BLaER1 (cell line): ENCODE data around the gene DNAH9.
A peak's percentile ranks its signal among the peaks of the same experiment; 100 is the strongest.

Experiments used
- H3K27ac ChIP-seq: shearing (Covaris generic); formaldehyde crosslinking; 2 replicates; pipeline ENCODE4 v1.8.1; 2022
- H3K27me3 ChIP-seq: shearing (Covaris generic); formaldehyde crosslinking; 2 replicates; pipeline ENCODE4 v1.8.1; 2022
- H3K36me3 ChIP-seq: shearing (Covaris generic); formaldehyde crosslinking; 2 replicates; pipeline ENCODE4 v1.8.1; 2022
- H3K4me1 ChIP-seq: shearing (Covaris generic); formaldehyde crosslinking; 2 replicates; pipeline ENCODE4 v1.8.1; 2022
- H3K4me2 ChIP-seq: shearing (Covaris generic); formaldehyde crosslinking; 2 replicates; pipeline ENCODE4 v1.8.1; 2022
- H3K4me3 ChIP-seq: shearing (Covaris generic); formaldehyde crosslinking; 2 replicates; pipeline ENCODE4 v1.8.1; 2022
- H3K9ac ChIP-seq: shearing (Covaris generic); formaldehyde crosslinking; 2 replicates; pipeline ENCODE4 v1.8.1; 2022
- H3K9me3 ChIP-seq: shearing (Covaris generic); formaldehyde crosslinking; 2 replicates; pipeline ENCODE4 v1.8.1; 2022
- H4K20me1 ChIP-seq: shearing (Covaris generic); formaldehyde crosslinking; 2 replicates; pipeline ENCODE4 v1.8.1; 2022
- Cebpa-rat ChIP-seq: shearing (Covaris generic); IDR thresholded peaks from 2 replicates; pipeline ENCODE4 v1.8.1; 2022

DNAH9 gene

DNA sequence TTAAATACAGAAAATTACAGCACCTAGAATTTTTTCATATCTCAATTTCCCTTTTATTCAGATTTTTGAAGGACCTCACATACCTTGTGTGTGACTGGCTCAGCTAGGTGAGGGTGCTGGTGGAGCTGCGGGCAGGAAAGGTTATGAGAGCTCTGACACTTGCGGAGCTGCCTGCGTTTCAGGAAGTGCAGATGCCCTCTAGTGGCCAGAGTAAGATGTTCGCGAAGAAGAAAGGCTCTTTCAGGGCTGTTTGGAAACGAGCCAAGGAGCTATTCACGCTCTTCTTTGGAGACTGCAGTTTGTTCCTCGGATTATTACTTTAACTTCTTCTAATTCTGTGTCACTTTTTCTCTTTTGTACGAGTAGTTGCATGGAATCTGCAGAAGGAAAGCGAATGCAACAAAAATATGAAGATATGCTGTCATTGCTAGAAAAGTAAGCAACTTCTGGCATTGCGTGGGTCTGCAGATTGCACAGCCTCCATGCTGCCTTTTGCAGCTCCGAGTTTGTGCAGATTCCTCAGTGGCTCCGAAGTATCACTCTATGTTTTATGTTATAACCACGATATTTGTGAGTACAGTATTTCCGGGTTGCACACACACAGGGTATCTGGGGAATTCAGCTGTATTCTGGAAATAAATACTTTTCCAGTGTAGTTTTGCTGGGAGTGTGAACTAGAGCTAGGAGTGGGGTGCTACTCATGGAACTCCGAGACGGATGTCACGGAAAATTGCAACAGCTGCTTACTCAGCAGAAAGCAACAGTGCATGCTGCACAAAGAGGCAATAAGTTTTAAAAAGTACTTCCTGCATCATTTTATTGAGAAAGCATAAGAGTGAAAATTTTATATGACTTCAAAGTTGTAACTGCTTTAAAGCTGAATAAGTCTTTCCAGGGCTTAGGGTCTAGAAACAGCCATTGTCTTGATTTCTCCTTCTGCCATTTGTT lies 46.3 kb downstream of the DNAH9 start:
- H3K4me2 ChIP-seq = no peak overlapping the region
- no peaks in the 10 kb centered on the region for H3K27me3 ChIP-seq
- H3K9ac ChIP-seq = no peak overlapping the region
- no peak for TF ChIP-seq Cebpa-rat
- H3K9me3 ChIP-seq = no peaks in the 10 kb centered on the region
- no peaks in the 10 kb centered on the region for H3K36me3 ChIP-seq
- H3K4me1 ChIP-seq = no peaks in the 10 kb centered on the region
- no peak overlapping the region for H3K27ac ChIP-seq
- no peak overlapping the region for H3K4me3 ChIP-seq
- H4K20me1 ChIP-seq = no peaks in the 10 kb centered on the region

DNA sequence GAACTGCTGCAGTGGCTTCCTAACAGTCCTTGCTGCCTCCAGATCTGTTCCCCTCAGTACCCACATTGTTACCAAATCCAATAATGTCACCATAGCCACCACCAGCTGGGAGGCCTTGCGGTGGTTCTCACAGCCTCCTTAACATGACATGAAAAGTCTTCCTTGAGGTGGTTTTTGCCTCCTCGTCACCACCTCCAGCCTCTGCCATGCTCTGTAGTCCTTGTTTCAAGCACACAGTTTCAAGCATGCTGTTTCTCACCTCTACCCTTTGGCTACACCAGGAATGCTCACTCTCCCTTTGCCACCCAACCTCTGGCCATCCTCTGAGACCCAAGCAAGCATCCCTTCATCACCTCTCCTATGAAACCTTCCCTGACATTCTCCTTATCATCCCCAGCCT lies 47.2 kb downstream of the DNAH9 start:
- Histone ChIP-seq H3K4me2 (no peak overlapping the region), H3K9ac (no peak overlapping the region), H3K36me3 (no peaks in the 10 kb centered on the region), H3K4me3 (no peak overlapping the region), H4K20me1 (no peaks in the 10 kb centered on the region), H3K27me3 (no peaks in the 10 kb centered on the region), H3K27ac (no peak overlapping the region), H3K9me3 (no peaks in the 10 kb centered on the region), H3K4me1 (no peaks in the 10 kb centered on the region)
- no peak for TF ChIP-seq Cebpa-rat

DNA sequence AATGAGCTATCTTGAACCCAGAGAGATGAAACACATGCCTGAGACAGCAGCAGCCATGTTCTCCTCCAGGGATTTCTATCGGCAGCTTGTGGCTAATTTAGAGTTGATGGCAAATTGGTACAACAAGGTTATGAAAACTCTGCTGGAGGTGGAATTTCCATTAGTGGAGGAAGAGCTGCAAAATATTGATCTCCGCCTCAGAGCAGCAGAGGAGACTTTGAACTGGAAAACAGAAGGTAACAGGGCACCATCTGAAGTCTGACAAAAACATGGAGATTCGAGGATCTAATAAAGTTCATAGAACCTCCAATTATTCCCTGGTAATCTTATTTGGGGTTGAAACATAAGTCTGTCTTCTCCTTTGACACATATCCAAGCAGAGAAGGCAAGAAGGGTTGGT lies 52.8 kb downstream of the DNAH9 start:
- Histone ChIP-seq H3K27me3 (no peaks in the 10 kb centered on the region), H3K4me2 (no peak overlapping the region), H3K9ac (no peak overlapping the region), H3K4me3 (no peak overlapping the region), H3K36me3 (no peaks in the 10 kb centered on the region), H4K20me1 (no peaks in the 10 kb centered on the region), H3K27ac (no peak overlapping the region), H3K9me3 (no peaks in the 10 kb centered on the region), H3K4me1 (no peaks in the 10 kb centered on the region)
- no peak for TF ChIP-seq Cebpa-rat

DNA sequence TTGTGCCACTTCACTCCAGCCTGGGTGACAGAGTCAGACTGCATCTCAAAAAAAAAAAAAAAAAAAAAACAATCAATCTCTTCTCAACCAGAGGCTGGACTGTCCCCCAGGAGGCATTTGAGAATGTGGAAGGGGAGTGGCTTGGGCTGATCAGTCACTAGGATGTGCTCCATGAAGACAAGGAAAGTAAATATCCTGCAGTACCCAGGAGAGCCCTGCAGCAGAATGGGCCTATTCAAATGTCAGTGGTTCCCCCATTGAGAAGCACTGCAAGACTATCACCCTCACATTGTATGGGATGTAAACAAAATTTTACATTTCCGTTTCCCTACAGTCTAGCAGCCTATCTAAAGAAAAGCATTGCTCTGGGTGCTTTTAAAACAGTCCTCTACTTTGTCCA lies 70.3 kb downstream of the DNAH9 start:
- no peaks in the 10 kb centered on the region for H3K27me3 ChIP-seq
- H3K9ac ChIP-seq = no peak overlapping the region
- H3K9me3 ChIP-seq = no peaks in the 10 kb centered on the region
- TF ChIP-seq Cebpa-rat = no peak
- H3K4me2 ChIP-seq = no peak overlapping the region
- no peaks in the 10 kb centered on the region for H3K36me3 ChIP-seq
- no peaks in the 10 kb centered on the region for H3K4me1 ChIP-seq
- no peaks in the 10 kb centered on the region for H4K20me1 ChIP-seq
- H3K4me3 ChIP-seq = no peak overlapping the region
- no peak overlapping the region for H3K27ac ChIP-seq

DNA sequence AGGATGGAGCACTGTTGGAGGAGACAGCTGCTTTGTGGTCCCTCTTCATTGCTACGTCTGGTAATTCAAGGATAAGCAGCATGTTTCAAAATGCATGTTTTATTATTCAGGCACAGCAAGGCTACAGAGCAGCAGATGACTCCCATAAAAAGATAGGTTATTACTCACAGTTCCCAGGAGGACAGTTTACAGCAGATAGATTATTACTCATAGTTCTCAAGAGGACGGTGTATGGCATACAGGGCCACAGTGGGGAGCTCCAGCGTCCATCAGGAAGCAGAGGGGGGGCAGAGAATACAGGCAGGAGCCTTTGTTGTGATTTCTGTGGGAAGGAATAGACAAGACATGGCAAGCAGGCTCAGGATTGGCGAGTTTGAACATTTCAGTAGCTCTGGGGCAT lies 72.9 kb downstream of the DNAH9 start:
- Histone ChIP-seq H3K36me3 (no peaks in the 10 kb centered on the region), H3K9me3 (no peaks in the 10 kb centered on the region), H3K4me2 (no peak overlapping the region), H4K20me1 (no peaks in the 10 kb centered on the region), H3K27ac (no peak overlapping the region), H3K4me3 (no peak overlapping the region), H3K4me1 (no peaks in the 10 kb centered on the region), H3K9ac (no peak overlapping the region), H3K27me3 (no peaks in the 10 kb centered on the region)
- TF ChIP-seq Cebpa-rat = no peak

DNA sequence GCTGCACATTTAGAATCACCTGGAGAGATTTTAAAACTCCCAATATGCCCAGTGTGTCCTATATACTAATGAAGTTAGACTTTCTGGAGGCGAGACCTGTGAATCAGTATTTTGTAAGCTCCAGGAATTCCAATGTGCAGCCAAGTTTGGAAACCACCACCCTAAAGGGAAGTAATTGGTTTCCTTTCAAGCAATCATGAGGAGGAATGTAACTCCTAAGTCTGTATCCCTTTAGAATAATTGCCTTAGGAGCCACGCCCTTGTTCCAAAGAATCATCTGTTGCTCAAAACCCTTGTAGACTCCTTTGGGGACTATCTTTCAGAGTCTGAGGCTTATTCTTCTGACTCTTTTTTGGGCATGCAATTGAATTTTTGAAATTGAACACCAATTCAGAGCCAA lies 84.4 kb downstream of the DNAH9 start:
- Histone ChIP-seq H3K4me1 (peaks cover 19% of the 10 kb centered on the region), H3K9ac (no peak overlapping the region), H3K27me3 (no peaks in the 10 kb centered on the region), H3K9me3 (no peaks in the 10 kb centered on the region), H3K4me3 (no peak overlapping the region), H3K27ac (no peak overlapping the region), H3K36me3 (no peaks in the 10 kb centered on the region), H4K20me1 (no peaks in the 10 kb centered on the region), H3K4me2 (peak overlapping the region; percentile 20)
- no peak for TF ChIP-seq Cebpa-rat

DNA sequence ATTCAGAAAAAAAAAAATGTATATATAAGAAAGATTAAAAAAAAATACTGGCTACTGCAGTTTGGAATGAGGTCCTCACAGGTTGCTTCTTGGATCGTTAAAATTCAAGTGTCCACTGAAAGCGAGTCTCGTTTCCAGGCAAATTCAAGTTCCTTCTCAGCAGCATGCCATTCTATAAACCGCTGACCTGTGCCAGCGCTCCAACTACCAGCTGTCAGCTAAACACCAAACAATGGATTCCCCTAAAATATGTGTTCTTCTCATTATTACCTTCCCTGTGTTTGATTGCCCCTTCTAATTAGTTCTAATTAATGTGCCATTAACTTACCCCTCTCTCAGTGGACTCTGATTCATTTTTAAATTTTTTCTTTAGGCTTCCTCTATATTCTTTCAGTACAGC lies 92.4 kb downstream of the DNAH9 start:
- TF ChIP-seq Cebpa-rat = no peak
- Histone ChIP-seq H3K27me3 (no peaks in the 10 kb centered on the region), H3K4me3 (no peak overlapping the region)

DNA sequence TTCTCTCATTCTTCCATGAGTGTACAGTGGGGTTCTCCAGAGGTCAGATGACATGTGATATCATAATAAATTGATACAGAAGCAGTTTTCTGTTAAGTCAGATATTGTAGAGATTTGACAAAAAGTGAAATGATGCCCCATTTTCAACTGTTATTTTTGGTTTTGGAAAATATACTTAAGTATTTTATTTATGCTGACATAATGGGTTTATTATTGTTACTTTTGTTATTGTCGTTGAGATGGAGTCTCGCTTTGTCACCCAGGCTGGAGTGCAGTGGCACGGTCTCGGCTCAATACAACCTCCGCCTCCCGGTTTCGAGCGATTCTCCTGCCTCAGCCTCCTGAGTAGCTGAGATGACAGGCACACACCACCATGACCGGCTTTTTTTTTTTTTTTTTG lies 94.4 kb downstream of the DNAH9 start:
- Histone ChIP-seq H3K4me3 (no peak overlapping the region), H3K4me2 (no peak overlapping the region)
- no peak for TF ChIP-seq Cebpa-rat

More for the DNA sequence above, 92.4 kb downstream of the DNAH9 start:
- Histone ChIP-seq H3K9me3 (no peaks in the 10 kb centered on the region), H3K27ac (no peak overlapping the region), H4K20me1 (no peaks in the 10 kb centered on the region), H3K4me1 (no peaks in the 10 kb centered on the region), H3K4me2 (no peak overlapping the region), H3K9ac (no peak overlapping the region), H3K36me3 (no peaks in the 10 kb centered on the region)

DNA sequence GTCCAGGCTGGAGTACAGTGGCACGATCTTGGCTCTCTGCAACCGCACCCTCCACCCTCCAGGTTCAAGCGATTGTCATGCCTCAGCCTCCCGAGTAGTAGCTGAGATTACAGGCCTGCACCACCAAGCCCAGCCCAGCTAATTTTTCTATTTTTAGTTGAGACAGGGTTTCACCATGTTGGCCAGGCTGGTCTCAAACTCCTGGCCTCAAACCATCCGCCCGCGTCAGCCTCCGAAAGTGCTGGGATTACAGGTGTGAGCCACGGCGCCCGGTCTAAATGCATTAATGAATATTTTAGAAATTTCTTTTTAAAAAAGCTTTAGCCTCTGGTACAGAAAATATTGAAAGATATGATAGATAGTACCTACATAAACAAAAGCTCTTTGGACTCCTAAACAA lies 95.0 kb downstream of the DNAH9 start:
- Histone ChIP-seq H4K20me1 (no peaks in the 10 kb centered on the region), H3K9ac (no peak overlapping the region), H3K9me3 (no peaks in the 10 kb centered on the region), H3K4me1 (no peaks in the 10 kb centered on the region), H3K36me3 (no peaks in the 10 kb centered on the region), H3K27me3 (no peaks in the 10 kb centered on the region), H3K4me2 (no peak overlapping the region), H3K27ac (no peak overlapping the region), H3K4me3 (no peak overlapping the region)
- no peak for TF ChIP-seq Cebpa-rat

More for the DNA sequence above, 94.4 kb downstream of the DNAH9 start:
- Histone ChIP-seq H3K9me3 (no peaks in the 10 kb centered on the region), H3K27me3 (no peaks in the 10 kb centered on the region), H3K4me1 (no peaks in the 10 kb centered on the region), H3K9ac (no peak overlapping the region), H3K27ac (no peak overlapping the region), H4K20me1 (no peaks in the 10 kb centered on the region), H3K36me3 (no peaks in the 10 kb centered on the region)

DNA sequence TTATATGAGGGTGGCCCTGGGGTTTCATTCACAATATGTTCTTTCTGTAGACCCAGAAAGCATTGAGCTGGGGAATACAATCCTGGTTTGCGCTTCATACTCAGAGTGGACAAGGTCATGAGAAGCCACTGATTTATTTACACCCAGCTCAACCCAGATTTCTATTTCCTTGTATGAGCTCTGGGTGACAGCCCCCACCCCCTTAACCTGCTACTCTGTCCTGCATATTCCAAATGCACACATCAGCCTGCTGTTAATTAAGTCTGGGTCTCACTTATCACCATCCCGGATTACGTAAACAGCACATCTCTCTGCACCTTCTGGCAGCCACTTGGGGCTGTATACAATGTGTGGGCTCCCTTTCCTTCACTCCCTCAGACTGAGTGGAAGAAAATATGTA lies 102.4 kb downstream of the DNAH9 start:
- Histone ChIP-seq H3K27me3 (no peaks in the 10 kb centered on the region), H3K4me3 (no peak overlapping the region), H3K9ac (no peak overlapping the region), H3K4me1 (no peaks in the 10 kb centered on the region), H3K27ac (no peak overlapping the region), H3K36me3 (no peaks in the 10 kb centered on the region), H3K9me3 (no peaks in the 10 kb centered on the region), H3K4me2 (no peak overlapping the region), H4K20me1 (no peaks in the 10 kb centered on the region)
- TF ChIP-seq Cebpa-rat = no peak
